Activated CD8-positive, alpha-beta memory T cell treated with anti-CD3 and anti-CD28 coated beads, Interleukin-2, amount 10 ng/mL, durations not matched to agents 7 days and 5 days (primary cell): ENCODE measurements around the gene EMD. TPM values are rescaled to one million over a fixed set of nuclear protein-coding genes. Genes with fewer than 3 reads are reported as not detected.

Experiments
- total RNA-seq, 2 experiments: library from RNA; stranded (reverse); gene quantifications; one replicate each; pipeline ENCODE4 v1.2.3, GENCODE V29; 2021

EMD gene
- total RNA-seq, 2 experiments from 2014 or later, result 64.6 to 70.2 TPM

Other genes starting within 250 kb of the EMD start
- gene OPN1LW, start 235.1 kb upstream of the EMD start, total RNA-seq, result not detected
- not detected for gene OPN1MW, start 196.7 kb upstream of the EMD start, total RNA-seq
- gene OPN1MW2, start 159.5 kb upstream of the EMD start, total RNA-seq, result not detected
- gene OPN1MW3, start 121.7 kb upstream of the EMD start, total RNA-seq, result not detected
- gene TEX28, start 84.2 kb upstream of the EMD start, total RNA-seq, result not detected
- gene TKTL1, start 83.5 kb upstream of the EMD start, total RNA-seq, result 1 to 10 TPM in 1 of 2 experiments, under 1 TPM in 1; 0.75 to 1.1 TPM
- gene FLNA, start 4.7 kb upstream of the EMD start, total RNA-seq, result 1,000 to 10,000 TPM; 1,602 to 2,011 TPM
- gene RPL10, start 19.1 kb downstream of the EMD start, total RNA-seq, result 1,000 to 10,000 TPM; 2,013 to 2,356 TPM
- gene DNASE1L1, start 30.0 kb downstream of the EMD start, total RNA-seq, result 10 to 100 TPM; 18.4 to 19.6 TPM
- gene TAFAZZIN, start 32.2 kb downstream of the EMD start, total RNA-seq, result 10 to 100 TPM; 77.1 to 90.2 TPM
- 10 to 100 TPM; 42.0 to 48.4 TPM for gene ATP6AP1, start 49.4 kb downstream of the EMD start, total RNA-seq
- gene GDI1, start 57.9 kb downstream of the EMD start, total RNA-seq, result 100 to 1,000 TPM in 1 of 2 experiments, 10 to 100 TPM in 1; 99.0 to 117 TPM
- gene FAM50A, start 64.8 kb downstream of the EMD start, total RNA-seq, result 10 to 100 TPM; 66.2 to 70.5 TPM
- gene PLXNA3, start 79.0 kb downstream of the EMD start, total RNA-seq, result 10 to 100 TPM; 42.3 to 48.5 TPM
- gene LAGE3, start 100.0 kb downstream of the EMD start, total RNA-seq, result 10 to 100 TPM; 38.8 to 39.0 TPM
- gene UBL4A, start 107.3 kb downstream of the EMD start, total RNA-seq, result 10 to 100 TPM; 48.1 to 53.2 TPM
- gene SLC10A3, start 111.3 kb downstream of the EMD start, total RNA-seq, result 10 to 100 TPM; 24.3 to 24.9 TPM
- gene FAM3A, start 136.9 kb downstream of the EMD start, total RNA-seq, result 10 to 100 TPM; 21.5 to 31.7 TPM
- 100 to 1,000 TPM; 116 to 117 TPM for gene G6PD, start 167.6 kb downstream of the EMD start, total RNA-seq
- 10 to 100 TPM; 53.0 to 58.1 TPM for gene IKBKG, start 168.3 kb downstream of the EMD start, total RNA-seq
- gene CTAG1A, start 205.8 kb downstream of the EMD start, total RNA-seq, result not detected
- not detected for gene CTAG1B, start 240.0 kb downstream of the EMD start, total RNA-seq